ENCODE measurements around the gene CLBA1.

CLBA1 gene

DNA sequence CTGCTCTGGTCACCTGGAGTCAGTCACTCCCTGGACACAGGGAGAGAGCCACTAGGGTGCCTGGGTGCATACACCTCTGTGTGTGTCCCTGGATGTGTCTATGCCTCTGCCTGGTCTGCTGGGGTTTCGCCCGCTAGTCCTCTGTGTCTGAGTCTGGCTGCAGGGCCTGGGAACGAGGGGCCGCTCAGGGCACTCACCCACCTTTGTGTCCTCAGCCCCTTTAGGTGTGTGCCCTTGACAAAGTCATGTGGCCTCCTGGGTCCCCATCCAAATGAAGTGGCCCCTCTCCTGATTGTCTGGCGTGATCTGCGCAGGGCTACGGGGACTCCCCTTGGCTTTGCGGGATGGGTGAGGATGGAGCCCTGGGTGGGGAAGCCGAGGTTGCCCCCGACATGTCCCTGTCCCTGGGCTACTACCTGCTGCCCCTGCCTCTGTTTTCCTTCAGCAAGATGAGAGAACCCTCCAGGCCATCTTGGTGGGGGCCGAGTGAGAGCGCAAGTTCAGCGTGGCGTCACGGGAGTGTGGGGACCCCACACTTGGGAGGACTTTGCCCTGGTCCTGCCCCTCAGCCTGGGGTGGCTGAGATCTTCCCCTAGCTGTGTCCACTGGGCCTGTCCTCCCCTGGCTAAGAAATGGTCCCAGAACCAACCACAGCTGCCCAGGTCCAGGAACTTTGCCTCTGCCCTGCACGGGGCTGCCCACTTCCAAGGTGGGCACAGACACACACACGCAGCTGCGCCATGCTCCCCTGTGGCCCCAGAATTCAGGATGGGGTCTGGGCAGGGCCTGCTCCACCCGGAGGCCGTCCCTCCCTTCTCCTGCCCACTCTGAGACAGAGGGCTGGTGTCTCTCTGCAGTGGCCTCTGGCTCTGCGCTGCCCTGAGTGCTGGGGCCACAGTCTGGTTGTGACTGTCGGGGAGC, 4.7 kb upstream of the CLBA1 start:
- no peaks in the 10 kb centered on the region for H3K4me1 ChIP-seq (ENCODE audit: control insufficient read depth, low read depth, low read length)
- H3K27ac ChIP-seq (ENCODE audit: low read length): no peak overlapping the region
- H3K9me3 ChIP-seq (ENCODE audit: control insufficient read depth, low read depth, low read length): no peaks in the 10 kb centered on the region
- H3K36me3 ChIP-seq (ENCODE audit: control insufficient read depth, low read depth, low read length): no peaks in the 10 kb centered on the region
- H3K4me3 ChIP-seq (ENCODE audit: low read length): no peak overlapping the region
- H3K9ac ChIP-seq (ENCODE audit: low read length): no peak overlapping the region
- peaks cover 44% of the 10 kb centered on the region for H3K27me3 ChIP-seq (ENCODE audit: control insufficient read depth, insufficient read depth, low read length)

GRCh38 chr14:104981699-104982541, 3.7 kb upstream of the CLBA1 start:
- H3K27ac ChIP-seq (ENCODE audit: low read length): no peak overlapping the region
- no peaks in the 10 kb centered on the region for H3K36me3 ChIP-seq (ENCODE audit: control insufficient read depth, low read depth, low read length)
- H3K4me3 ChIP-seq (ENCODE audit: low read length): no peak overlapping the region
- H3K9me3 ChIP-seq (ENCODE audit: control insufficient read depth, low read depth, low read length): no peaks in the 10 kb centered on the region
- peaks cover 41% of the 10 kb centered on the region for H3K27me3 ChIP-seq (ENCODE audit: control insufficient read depth, insufficient read depth, low read length)
- no peaks in the 10 kb centered on the region for H3K4me1 ChIP-seq (ENCODE audit: control insufficient read depth, low read depth, low read length)
- no peak overlapping the region for H3K9ac ChIP-seq (ENCODE audit: low read length)

DNA sequence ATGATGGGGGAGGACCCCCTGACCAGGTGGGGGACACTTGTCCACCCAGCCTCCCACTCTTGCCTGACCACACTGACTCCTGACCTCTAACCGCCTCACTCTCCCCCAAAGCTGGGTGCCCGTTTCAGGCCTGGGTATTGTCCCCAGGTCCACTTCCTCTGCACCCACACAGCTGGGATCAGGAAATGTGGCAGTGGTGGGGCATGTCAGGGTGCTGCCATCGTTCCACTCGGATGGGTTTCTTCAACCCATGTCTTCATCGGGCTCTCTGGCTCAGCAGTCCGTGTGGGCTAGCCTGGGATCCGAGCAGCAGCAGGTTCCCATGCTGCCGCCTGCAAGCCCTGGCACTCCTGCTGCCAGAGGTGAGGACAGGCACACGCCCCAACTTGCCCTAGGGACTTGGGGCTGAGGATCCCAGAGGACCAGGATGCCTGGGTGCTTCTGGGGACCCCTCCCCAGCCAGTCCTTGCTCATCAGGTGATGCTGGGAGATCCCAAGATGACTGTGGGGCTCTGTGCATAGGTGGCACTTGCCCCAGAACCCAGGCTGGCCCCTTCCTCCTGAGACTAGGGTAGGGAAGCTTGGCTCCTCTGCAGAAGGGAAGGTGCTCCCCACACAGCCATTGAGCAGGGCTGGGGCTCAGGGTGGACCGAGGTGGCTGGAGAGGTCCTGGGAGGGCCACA, 2.9 kb upstream of the CLBA1 start:
- no peak overlapping the region for H3K9ac ChIP-seq (ENCODE audit: low read length)
- H3K4me1 ChIP-seq (ENCODE audit: control insufficient read depth, low read depth, low read length): no peaks in the 10 kb centered on the region
- H3K9me3 ChIP-seq (ENCODE audit: control insufficient read depth, low read depth, low read length): no peaks in the 10 kb centered on the region
- no peak overlapping the region for H3K4me3 ChIP-seq (ENCODE audit: low read length)
- no peak overlapping the region for H3K27ac ChIP-seq (ENCODE audit: low read length)
- H3K27me3 ChIP-seq (ENCODE audit: control insufficient read depth, insufficient read depth, low read length): peaks cover 33% of the 10 kb centered on the region
- H3K36me3 ChIP-seq (ENCODE audit: control insufficient read depth, low read depth, low read length): no peaks in the 10 kb centered on the region

- H3K27me3 ChIP-seq (ENCODE audit: control insufficient read depth, insufficient read depth, low read length): peaks cover 30% of the 10 kb centered on the region
- no peaks in the 10 kb centered on the region for H3K9me3 ChIP-seq (ENCODE audit: control insufficient read depth, low read depth, low read length)
- no peaks in the 10 kb centered on the region for H3K36me3 ChIP-seq (ENCODE audit: control insufficient read depth, low read depth, low read length)
- no peak overlapping the region for H3K27ac ChIP-seq (ENCODE audit: low read length)
- H3K4me3 ChIP-seq (ENCODE audit: low read length): no peak overlapping the region
- H3K9ac ChIP-seq (ENCODE audit: low read length): no peak overlapping the region
- no peaks in the 10 kb centered on the region for H3K4me1 ChIP-seq (ENCODE audit: control insufficient read depth, low read depth, low read length)
Observed at GRCh38 chr14:104983231-104983721, 2.3 kb upstream of the CLBA1 start.

DNA sequence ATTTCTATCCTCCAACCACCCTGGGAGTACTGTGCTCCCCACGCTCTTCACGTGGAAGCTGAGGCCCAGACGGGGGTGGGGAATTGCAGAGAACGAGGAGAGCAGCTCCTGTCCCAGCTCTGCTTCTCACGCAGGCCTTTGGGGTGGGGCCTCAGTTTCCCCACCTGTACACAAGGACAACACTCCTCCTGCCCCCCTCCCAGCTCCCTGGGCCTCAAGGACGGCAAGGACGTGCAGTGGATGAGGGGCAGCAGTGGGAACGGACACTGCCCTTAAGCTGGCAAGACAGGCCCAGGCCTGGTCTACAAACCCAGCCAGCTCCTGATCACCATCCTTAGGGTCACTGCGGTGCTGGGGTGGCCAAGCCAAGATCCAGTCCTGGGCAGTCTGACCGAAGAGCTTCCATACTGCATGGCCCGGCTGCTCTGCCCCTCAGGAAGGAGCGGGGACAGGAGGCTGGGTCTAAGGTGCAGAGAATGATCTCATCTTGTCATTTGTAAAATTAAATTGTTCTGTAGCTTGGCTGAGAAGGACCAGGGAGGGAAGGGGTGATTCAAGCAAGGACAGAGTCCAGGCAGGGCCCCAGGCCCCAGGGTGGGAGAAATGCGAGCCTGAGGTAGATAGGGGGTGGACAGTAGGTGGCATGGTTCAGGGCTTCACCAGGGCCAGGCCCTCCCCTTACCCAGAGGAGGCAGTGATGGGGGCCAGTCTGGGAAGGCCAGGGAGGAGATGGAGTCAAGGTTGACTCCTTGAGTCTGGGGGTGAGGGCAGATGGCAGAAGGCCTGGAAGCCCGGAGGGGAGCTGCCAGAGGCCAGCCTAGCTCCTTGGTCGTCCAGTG, 1.3 kb upstream of the CLBA1 start:
- H3K27me3 ChIP-seq (ENCODE audit: control insufficient read depth, insufficient read depth, low read length): peaks cover 21% of the 10 kb centered on the region
- no peaks in the 10 kb centered on the region for H3K4me1 ChIP-seq (ENCODE audit: control insufficient read depth, low read depth, low read length)
- H3K9me3 ChIP-seq (ENCODE audit: control insufficient read depth, low read depth, low read length): no peaks in the 10 kb centered on the region
- H3K4me3 ChIP-seq (ENCODE audit: low read length): no peak overlapping the region
- H3K36me3 ChIP-seq (ENCODE audit: control insufficient read depth, low read depth, low read length): no peaks in the 10 kb centered on the region
- H3K27ac ChIP-seq (ENCODE audit: low read length): no peak overlapping the region
- H3K9ac ChIP-seq (ENCODE audit: low read length): no peak overlapping the region

GRCh38 chr14:104986487-104987164, 1.0 kb downstream of the CLBA1 start:
- Histone ChIP-seq H3K9ac (ENCODE audit: low read length) (no peak overlapping the region), H3K9me3 (ENCODE audit: control insufficient read depth, low read depth, low read length) (no peaks in the 10 kb centered on the region), H3K4me3 (ENCODE audit: low read length) (peak overlapping the region; percentile 66), H3K27ac (ENCODE audit: low read length) (no peak overlapping the region), H3K36me3 (ENCODE audit: control insufficient read depth, low read depth, low read length) (no peaks in the 10 kb centered on the region), H3K27me3 (ENCODE audit: control insufficient read depth, insufficient read depth, low read length) (peaks cover 6% of the 10 kb centered on the region), H3K4me1 (ENCODE audit: control insufficient read depth, low read depth, low read length) (no peaks in the 10 kb centered on the region)

DNA sequence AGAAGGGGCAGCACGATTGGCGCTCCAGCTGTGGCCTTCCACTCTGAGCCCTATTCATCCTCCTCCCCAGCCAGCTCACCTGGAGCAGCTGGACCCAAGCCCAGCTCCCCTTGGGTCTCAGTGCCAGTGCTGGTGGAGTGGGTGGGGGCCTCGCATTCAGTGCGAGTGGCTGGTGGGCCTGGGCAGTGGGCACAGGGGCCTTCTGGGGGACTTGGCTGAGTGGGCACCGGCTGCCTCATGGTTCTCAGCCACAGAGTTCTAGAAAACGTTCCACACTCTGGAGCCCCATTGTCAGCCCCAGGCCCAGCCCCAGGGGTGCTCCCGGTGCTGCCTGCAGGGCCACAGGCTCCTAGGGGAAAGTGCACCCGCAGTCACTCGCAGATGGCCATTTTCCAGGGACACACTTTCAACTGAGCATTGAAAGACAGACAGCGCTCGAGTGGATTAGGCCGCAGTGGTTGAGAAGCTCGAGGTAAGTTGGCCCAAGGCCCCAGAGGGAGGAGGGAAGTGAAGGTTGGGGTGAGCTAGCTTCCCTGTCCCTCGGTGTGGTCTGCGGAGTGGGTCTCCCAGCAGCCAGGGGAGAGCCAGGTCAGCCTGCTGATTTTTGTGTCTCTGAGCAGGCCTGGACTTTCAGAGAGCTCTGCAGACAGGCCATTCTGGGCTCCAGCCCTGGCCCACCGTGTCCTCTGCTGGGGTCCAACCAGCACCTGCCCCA, 3.8 kb downstream of the CLBA1 start:
- no peak overlapping the region for H3K27ac ChIP-seq (ENCODE audit: low read length)
- no peak overlapping the region for H3K9ac ChIP-seq (ENCODE audit: low read length)
- no peaks in the 10 kb centered on the region for H3K4me1 ChIP-seq (ENCODE audit: control insufficient read depth, low read depth, low read length)
- no peaks in the 10 kb centered on the region for H3K9me3 ChIP-seq (ENCODE audit: control insufficient read depth, low read depth, low read length)
- no peak overlapping the region for H3K4me3 ChIP-seq (ENCODE audit: low read length)
- no peaks in the 10 kb centered on the region for H3K36me3 ChIP-seq (ENCODE audit: control insufficient read depth, low read depth, low read length)
- peaks cover 6% of the 10 kb centered on the region for H3K27me3 ChIP-seq (ENCODE audit: control insufficient read depth, insufficient read depth, low read length)

DNA sequence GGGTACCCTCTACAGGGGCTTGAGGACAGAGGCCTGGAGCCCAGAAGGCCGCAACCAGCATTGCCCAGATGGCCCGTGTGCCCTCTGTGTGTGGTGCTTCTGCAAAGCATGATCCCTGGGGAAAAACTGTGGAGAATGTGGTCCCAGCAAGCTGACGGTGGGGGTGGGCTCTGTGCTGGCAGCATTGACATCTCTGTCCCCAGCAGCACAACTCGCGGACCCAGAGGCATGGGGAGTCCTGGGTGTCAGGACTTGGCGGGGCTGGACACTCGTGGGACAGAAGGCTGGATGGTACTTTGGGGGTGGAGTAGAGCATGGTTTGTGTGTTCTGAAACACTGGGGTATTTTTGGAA, 4.3 kb downstream of the CLBA1 start:
- H3K9ac ChIP-seq (ENCODE audit: low read length): no peak overlapping the region

DNA sequence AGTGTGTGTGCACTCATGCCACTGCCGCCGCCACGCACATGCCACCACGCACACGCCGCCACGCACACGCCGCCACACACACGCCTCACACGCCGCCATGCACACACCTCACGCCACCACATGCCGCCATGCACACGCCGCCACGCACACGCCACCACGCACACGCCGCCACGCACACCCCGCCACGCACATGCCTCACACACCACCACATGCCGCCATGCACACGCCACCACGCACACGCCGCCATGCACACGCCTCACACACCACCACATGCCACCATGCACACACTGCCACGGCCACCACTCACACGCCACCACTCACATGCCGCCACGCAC, 6.3 kb downstream of the CLBA1 start:
- Histone ChIP-seq H3K9me3 (ENCODE audit: control insufficient read depth, low read depth, low read length) (no peaks in the 10 kb centered on the region), H3K36me3 (ENCODE audit: control insufficient read depth, low read depth, low read length) (no peaks in the 10 kb centered on the region), H3K27ac (ENCODE audit: low read length) (no peak overlapping the region), H3K4me3 (ENCODE audit: low read length) (no peak overlapping the region), H3K27me3 (ENCODE audit: control insufficient read depth, insufficient read depth, low read length) (no peaks in the 10 kb centered on the region), H3K4me1 (ENCODE audit: control insufficient read depth, low read depth, low read length) (no peaks in the 10 kb centered on the region), H3K9ac (ENCODE audit: low read length) (no peak overlapping the region)

More for the DNA sequence above, 4.3 kb downstream of the CLBA1 start:
- Histone ChIP-seq H3K4me1 (ENCODE audit: control insufficient read depth, low read depth, low read length) (no peaks in the 10 kb centered on the region), H3K27me3 (ENCODE audit: control insufficient read depth, insufficient read depth, low read length) (peaks cover 6% of the 10 kb centered on the region), H3K27ac (ENCODE audit: low read length) (no peak overlapping the region), H3K9me3 (ENCODE audit: control insufficient read depth, low read depth, low read length) (no peaks in the 10 kb centered on the region), H3K36me3 (ENCODE audit: control insufficient read depth, low read depth, low read length) (no peaks in the 10 kb centered on the region), H3K4me3 (ENCODE audit: low read length) (no peak overlapping the region)

DNA sequence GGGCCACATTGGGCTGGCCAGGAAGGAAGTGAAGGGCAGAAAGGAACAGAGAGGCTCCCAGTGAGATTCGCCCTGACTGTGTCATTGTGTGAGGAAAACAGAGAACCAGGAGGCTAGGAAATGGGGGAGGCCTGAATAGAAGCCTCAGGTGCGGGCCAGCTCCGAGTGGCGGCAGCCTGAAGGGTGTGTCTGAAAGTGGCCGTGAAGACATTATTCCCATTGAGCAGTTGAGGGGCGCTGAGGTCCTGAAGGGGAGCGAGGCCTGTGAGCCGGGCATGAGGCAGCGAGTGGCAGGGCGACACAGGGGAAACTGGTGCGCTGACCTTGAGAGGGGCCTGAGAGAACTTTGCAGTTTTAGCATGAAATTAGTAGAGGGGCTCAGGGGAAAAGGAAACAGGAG, 6.9 kb downstream of the CLBA1 start:
- H3K4me1 ChIP-seq (ENCODE audit: control insufficient read depth, low read depth, low read length): no peaks in the 10 kb centered on the region
- no peak overlapping the region for H3K9ac ChIP-seq (ENCODE audit: low read length)
- H3K27me3 ChIP-seq (ENCODE audit: control insufficient read depth, insufficient read depth, low read length): no peaks in the 10 kb centered on the region
- no peak overlapping the region for H3K4me3 ChIP-seq (ENCODE audit: low read length)
- H3K36me3 ChIP-seq (ENCODE audit: control insufficient read depth, low read depth, low read length): no peaks in the 10 kb centered on the region
- H3K9me3 ChIP-seq (ENCODE audit: control insufficient read depth, low read depth, low read length): no peaks in the 10 kb centered on the region
- no peak overlapping the region for H3K27ac ChIP-seq (ENCODE audit: low read length)
